ENCODE measurements around the gene SULT2B1. TPM values are rescaled to one million over a fixed set of nuclear protein-coding genes. Genes with fewer than 3 reads are reported as not detected.

The SULT2B1 gene
- total RNA-seq, 1 donor from 2014 or later = 1.6 TPM

DNA sequence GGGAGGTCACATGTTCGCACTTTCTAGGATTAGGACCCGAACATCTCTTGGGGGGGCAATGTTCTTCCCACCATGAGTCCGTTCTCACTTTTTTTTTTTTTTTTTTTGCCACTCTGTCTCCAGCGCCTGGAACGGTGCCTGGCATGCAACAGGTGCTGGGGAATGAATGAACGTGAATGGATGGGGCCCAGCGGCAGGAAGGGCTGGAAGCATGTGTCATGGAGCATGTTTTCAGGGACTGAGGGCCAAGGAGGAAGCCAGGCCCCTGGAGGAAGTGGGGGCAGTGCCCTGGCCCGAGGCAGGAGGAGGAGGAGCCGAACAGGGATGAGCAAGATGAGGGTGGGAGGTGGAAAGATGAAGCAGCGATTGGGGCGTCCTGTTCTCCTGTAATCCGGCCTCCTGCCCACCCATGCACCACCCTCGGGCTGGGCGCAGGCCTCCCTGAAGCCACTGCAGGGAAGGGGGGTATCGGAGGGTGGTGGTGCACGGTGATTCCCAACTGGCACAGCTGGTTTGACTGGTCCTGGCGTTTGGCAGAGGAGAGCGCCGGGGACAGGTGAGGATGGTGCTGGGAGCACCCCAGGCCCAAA, 8.8 kb upstream of the SULT2B1 start:
- H3K27me3 Mint-ChIP-seq (ENCODE audit: insufficient read depth, low read depth) = peaks cover 8% of the 10 kb centered on the region
- TF ChIP-seq EZH2phosphoT487 (IDR thresholded peaks at IDR 0.05) (no peak), EZH2 (IDR thresholded peaks at IDR 0.05) (no peak)
- TF ChIP-seq, protein P1, sequence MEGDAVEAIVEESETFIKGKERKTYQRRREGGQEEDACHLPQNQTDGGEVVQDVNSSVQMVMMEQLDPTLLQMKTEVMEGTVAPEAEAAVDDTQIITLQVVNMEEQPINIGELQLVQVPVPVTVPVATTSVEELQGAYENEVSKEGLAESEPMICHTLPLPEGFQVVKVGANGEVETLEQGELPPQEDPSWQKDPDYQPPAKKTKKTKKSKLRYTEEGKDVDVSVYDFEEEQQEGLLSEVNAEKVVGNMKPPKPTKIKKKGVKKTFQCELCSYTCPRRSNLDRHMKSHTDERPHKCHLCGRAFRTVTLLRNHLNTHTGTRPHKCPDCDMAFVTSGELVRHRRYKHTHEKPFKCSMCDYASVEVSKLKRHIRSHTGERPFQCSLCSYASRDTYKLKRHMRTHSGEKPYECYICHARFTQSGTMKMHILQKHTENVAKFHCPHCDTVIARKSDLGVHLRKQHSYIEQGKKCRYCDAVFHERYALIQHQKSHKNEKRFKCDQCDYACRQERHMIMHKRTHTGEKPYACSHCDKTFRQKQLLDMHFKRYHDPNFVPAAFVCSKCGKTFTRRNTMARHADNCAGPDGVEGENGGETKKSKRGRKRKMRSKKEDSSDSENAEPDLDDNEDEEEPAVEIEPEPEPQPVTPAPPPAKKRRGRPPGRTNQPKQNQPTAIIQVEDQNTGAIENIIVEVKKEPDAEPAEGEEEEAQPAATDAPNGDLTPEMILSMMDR (IDR thresholded peaks at IDR 0.05) = no peak
- Histone ChIP-seq H3K9ac (no peak overlapping the region), H3K9me3 (ENCODE audit: low read depth) (no peaks in the 10 kb centered on the region), H3F3A (ENCODE audit: low read depth) (no peaks in the 10 kb centered on the region), H3K4me1 (peaks cover 4% of the 10 kb centered on the region), H3K36me3 (no peaks in the 10 kb centered on the region), H3K27ac (no peak overlapping the region), H4K20me1 (ENCODE audit: low read depth) (no peaks in the 10 kb centered on the region), H2AFZ (replicated peaks) (peak overlapping the region; percentile 87), H3K27me3 (no peaks in the 10 kb centered on the region), H3K79me2 (ENCODE audit: low read depth) (no peaks in the 10 kb centered on the region), H3K4me2 (no peak overlapping the region), H3K4me3 (no peak overlapping the region)
- H3K9me3 Mint-ChIP-seq = no peaks in the 10 kb centered on the region
- peaks cover 8% of the 10 kb centered on the region for H3K4me1 Mint-ChIP-seq
- no peaks in the 10 kb centered on the region for H3K36me3 Mint-ChIP-seq
- DNase-seq (ENCODE audit: low spot score) = no peak
- no peak overlapping the region for H3K4me3 Mint-ChIP-seq
- H3K27ac Mint-ChIP-seq = peak overlapping the region; percentile 50

DNA sequence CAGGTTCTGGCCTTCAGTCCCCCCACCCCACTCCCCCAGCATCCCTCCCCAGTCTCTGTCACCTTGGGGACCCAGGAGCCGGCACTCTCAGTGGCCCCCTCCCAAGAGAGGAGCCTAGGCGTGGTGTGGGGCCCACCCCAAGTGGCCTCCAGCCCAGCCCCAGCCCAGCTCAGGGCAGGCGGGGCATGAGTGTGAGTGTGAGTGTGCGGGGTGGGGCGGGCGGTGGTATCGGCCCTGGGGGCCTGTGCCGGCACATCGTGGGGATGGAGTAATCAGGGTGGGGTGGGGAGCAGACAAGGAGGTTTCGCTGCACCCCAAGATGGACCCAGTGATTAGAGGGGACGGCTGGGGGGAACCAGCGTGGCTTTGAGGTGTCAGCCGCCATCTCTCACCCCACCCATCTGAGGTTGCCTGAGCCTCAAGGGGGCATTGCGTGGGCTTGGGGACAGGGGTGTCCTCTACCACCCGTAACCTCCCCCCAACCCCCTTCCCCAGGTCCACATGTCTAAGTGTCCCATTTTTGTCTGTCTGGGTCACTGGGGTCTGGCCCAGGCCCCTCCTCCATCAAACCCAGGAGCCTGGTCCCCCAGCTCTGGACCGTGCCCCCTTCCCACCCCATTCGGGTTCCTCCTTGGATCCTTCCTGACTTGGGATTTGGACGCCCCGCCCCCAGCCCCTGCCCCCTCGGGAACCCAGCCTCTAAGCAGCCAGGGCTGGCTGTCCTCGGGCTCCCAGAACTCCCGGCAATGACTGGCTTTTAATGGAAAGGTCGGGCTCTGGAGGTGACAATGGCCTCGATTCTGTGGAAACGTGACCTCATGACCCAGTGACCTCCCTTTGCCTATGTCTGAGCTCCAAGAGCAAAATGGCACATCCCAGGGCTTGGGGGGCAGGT, 6.9 kb upstream of the SULT2B1 start:
- Mint-ChIP-seq H3K4me3 (no peak overlapping the region), H3K27ac (no peak overlapping the region), H3K9me3 (no peaks in the 10 kb centered on the region), H3K27me3 (ENCODE audit: insufficient read depth, low read depth) (peaks cover 4% of the 10 kb centered on the region), H3K4me1 (peaks cover 7% of the 10 kb centered on the region), H3K36me3 (no peaks in the 10 kb centered on the region)
- Histone ChIP-seq H3K79me2 (ENCODE audit: low read depth) (no peaks in the 10 kb centered on the region), H3K4me1 (peaks cover 8% of the 10 kb centered on the region), H4K20me1 (ENCODE audit: low read depth) (no peaks in the 10 kb centered on the region), H3K27me3 (no peaks in the 10 kb centered on the region), H3F3A (ENCODE audit: low read depth) (no peaks in the 10 kb centered on the region), H3K27ac (no peak overlapping the region), H3K4me3 (no peak overlapping the region), H3K36me3 (no peaks in the 10 kb centered on the region), H2AFZ (replicated peaks) (no peak overlapping the region), H3K9ac (no peak overlapping the region), H3K9me3 (ENCODE audit: low read depth) (no peaks in the 10 kb centered on the region), H3K4me2 (no peak overlapping the region)
- peak; percentile 25 for DNase-seq (ENCODE audit: low spot score)
- TF ChIP-seq EZH2 (IDR thresholded peaks at IDR 0.05) = no peak
- TF ChIP-seq, protein P1 (IDR thresholded peaks at IDR 0.05) = no peak
- no peak for TF ChIP-seq EZH2phosphoT487 (IDR thresholded peaks at IDR 0.05)

DNA sequence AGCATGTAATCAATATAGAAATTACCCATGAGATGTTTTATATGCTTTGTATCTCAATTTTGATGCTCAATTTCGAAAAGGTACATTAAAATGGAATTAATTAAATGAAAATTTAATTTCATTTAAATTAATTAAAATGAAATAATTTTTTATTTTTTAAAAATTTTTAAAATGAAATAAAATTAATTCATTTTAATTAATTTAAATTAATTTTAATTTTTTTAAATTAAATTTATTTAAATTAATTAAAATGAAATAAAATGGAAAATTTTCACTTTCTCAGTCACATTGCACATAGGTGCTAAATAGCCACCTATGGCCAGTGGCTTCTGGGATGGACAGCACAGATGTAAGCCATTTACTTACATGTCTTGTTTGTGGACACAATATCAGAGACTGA, 4.2 kb upstream of the SULT2B1 start:
- no peaks in the 10 kb centered on the region for H3K36me3 Mint-ChIP-seq
- no peak overlapping the region for H3K4me3 Mint-ChIP-seq
- Histone ChIP-seq H3K27ac (no peak overlapping the region), H3K36me3 (no peaks in the 10 kb centered on the region), H3K9ac (no peak overlapping the region), H3K4me1 (peaks cover 8% of the 10 kb centered on the region), H3K79me2 (ENCODE audit: low read depth) (no peaks in the 10 kb centered on the region), H4K20me1 (ENCODE audit: low read depth) (no peaks in the 10 kb centered on the region), H2AFZ (replicated peaks) (no peak overlapping the region), H3K27me3 (no peaks in the 10 kb centered on the region), H3K4me2 (no peak overlapping the region), H3K9me3 (ENCODE audit: low read depth) (no peaks in the 10 kb centered on the region), H3F3A (ENCODE audit: low read depth) (no peaks in the 10 kb centered on the region), H3K4me3 (no peak overlapping the region)
- peaks cover 11% of the 10 kb centered on the region for H3K27me3 Mint-ChIP-seq (ENCODE audit: insufficient read depth, low read depth)
- TF ChIP-seq, protein P1 (IDR thresholded peaks at IDR 0.05) = no peak
- TF ChIP-seq EZH2 (IDR thresholded peaks at IDR 0.05) (no peak), EZH2phosphoT487 (IDR thresholded peaks at IDR 0.05) (no peak)
- H3K9me3 Mint-ChIP-seq = no peaks in the 10 kb centered on the region
- H3K4me1 Mint-ChIP-seq = peaks cover 3% of the 10 kb centered on the region
- DNase-seq (ENCODE audit: low spot score) = no peak
- no peak overlapping the region for H3K27ac Mint-ChIP-seq
